Right forelimb (tissue), 1 donor: Measurements from ENCODE around the gene LILRB4.
"Not testable (repeated sequence)": the region's sequence is repeated elsewhere in the genome, so short reads cannot be mapped to it uniquely, and the experiment has no call there.

Experiments used
- DNase-seq: peaks from one replicate; pipeline ENCODE4 v3.0.0-alpha.2; 2018

Gene LILRB4

DNA sequence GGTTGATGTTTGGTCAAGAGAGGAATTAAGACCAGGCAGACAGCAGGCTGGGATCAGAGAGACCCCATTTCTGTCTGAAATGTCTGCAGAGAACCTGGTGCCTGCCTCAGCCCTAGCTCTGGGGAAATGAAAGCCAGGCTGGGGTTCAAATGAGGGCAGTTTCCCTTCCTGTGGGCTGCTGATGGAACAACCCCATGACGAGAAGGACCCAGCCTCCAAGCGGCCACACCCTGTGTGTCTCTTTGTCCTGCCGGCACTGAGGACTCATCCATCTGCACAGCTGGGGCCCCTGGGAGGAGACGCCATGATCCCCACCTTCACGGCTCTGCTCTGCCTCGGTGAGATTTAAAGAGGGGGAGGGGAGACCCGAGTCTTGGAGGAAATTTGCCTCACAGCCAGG lies at the start of gene LILRB4:
TSS of gene LILRB4 (plus strand) at position 256 of the 400 bp plus-strand sequence. CDS start at position 305, 49 bp downstream.
- no peak for DNase-seq

DNA sequence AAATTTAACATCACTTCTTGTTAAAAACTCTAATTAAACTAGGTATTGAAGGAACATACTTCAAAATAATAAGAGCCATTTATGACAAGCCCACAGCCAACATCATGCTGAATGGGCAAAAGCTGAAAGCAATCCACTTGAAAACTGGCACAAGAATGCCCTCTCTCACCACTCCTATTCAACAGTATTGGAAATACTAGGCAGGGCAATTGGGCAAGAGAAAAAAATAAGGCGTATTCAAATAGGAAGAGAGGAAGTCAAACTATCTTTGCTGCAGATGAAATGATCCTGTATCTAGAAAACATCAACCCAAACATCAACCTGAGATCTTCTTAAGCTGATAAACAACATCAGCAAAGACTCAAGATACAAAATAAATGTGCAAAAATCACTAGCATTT lies 48.1 kb upstream of the LILRB4 start:
- no peak for DNase-seq

DNA sequence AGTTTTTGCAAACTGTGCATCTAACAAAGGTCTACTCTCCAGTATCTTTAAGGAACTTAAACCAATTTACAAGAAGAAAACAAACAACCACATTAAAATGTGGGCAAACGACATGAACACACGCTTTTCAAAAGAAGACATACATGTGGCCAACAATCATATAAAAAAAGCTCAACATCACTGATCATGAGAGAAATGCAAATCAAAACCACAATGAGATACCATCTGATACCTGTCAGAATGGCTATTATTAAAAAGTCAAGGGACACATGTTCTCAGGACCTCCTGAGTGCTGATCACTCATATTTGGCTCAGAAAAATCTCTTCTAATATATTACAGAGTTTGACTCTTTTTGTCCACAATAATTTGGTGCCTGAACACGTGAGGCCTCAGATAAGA lies 46.7 kb upstream of the LILRB4 start:
- no peak for DNase-seq

DNA sequence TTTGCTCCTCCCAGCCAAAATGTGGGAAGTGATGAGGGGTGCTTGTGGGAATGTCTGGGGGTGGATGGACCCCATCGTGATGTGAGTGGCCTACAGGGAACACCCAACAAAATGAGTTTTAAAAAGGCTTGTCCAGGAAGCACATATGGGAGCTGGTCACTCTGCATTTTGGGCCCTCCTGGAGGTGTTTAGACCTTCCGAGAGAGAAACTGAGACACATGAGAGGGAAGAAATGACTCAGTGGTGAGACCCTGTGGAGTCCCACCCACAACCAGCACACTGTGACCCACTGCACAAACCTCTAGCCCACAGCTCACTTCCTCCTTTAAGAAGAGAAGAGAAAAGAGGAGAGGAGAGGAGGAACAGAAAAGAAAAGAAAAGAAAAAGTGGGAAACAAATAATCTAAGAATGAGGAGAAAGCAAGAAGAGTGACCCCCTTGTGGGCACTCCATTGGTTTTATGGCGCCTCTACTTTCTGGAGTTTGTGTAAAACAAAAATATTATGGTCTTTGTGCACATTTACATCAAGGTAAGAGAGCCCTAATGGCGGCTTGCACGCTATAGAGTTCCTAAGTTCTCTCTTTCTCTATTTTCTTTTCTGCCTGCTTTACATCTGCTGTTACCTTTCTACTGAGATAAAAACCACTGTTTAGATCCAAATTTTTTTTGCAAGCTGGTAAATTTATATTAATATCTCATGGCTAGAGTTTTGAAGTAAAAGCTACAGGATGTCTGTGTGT lies 45.8 kb upstream of the LILRB4 start:
- no peak for DNase-seq

DNA sequence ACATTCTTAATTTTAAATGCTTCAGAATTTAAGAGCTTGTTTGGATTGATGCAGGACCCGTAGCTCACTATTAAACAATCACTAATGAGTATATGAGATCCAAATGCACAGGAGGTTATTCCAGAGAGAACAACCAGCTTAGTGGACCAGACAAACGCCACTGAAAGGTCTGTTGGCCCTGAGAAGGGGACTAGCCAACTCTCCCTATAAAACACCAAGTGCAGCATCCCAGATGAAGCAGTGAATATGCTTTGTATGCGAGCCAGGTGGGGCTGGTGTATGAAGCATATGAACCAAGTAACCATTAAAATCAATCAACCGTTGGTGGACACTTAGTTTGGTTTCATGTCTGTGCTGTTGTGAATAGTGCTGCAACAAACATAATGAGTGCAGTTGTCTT lies 42.3 kb upstream of the LILRB4 start:
- no peak for DNase-seq

DNA sequence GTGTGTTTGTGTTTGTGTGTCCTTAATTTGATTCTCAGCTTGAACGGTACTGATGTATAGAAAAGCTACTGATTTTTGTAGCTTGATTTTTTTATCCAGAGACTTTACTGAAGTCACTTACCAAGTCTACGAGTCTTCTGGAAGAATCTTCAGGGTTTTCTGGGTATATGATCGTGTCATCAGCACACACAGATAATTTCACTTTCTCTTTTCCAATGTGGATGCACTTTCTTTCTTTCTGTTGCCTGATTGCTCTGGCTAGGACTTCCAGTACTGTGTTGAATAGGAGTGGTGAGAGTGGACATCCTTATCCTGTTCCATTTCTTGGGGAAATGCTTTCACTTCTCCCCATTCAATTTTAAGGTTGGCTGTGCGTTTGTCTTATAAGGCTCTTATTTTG lies 40.4 kb upstream of the LILRB4 start:
- DNase-seq, result no peak

DNA sequence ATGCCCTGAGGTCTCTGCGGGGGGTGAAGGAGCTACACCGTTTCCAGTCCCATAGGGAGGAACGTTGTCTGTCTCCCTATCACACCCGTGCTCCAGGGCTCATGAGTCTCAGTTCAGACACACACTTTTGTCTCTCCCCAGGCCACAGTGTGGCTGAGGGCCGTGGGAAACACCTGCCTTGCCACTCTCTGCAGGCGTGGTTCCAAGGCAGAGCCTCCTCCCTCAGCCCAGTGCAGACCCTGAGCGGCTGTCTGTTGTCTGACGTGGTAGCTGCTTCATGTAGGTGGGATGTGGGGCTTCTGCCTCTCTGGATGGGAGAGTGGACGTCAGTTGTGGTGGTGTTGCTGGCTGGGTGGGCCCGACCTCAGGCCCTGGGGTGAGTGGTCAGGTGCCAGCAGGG lies 38.6 kb upstream of the LILRB4 start:
- DNase-seq, result not testable (repeated sequence)

DNA sequence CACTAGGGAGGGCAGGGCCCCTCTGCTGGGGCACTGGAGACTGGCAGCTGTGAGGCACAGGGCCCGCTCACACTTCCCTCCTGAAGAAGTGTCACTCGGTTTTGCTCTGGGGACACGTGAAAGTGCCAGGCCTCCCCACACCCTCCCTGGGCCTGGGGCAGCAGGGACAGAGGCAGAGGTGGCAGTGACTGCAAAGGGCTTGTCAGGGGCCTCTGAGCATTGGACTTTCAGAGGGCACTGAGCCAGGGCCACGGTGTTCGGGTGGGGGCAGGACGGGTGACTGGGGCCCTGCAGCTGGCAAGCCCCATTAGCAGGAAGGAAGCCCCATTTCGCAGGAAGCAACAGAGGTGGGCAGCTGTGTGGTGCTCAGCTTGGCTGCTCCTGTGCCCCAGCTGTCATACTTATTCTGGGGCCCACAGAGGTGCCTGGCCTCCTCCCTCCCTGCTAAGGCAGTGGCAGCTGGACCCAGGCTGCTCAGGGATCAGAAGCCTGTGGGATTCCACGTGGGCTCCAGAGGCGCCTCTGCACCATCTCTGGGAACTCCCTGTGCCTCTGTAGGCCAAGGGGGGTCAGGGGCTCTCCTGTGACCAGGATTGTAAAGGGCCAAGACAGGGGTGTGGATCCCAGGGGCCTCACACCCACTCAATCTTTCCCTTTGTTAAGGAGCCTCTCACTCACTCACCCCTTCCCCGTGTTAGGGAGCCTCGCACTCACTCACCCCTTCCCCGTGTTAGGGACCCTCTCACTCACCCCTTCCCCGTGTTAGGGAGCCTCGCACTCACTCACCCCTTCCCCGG lies 37.7 kb upstream of the LILRB4 start:
- not testable (repeated sequence) for DNase-seq

DNA sequence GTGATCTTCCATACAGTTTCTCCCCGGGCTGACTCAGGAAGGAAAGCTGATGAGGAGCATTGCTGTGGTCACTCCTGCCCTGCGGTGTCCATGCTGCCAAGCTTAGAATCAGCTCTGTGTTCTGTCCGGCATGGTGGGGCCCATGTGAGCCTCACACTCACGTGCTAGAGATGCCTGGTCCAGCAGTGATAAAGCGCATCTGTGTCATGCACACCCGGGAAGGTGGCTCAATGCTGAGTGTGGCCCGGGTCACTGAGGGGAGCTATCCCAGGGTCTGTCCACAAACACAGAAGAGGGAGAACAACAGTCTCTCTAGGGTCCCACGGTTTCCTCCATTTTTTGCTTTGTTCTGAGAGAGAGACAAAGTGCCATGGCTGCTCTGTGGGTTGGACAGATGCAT lies 36.0 kb upstream of the LILRB4 start:
- no peak for DNase-seq

DNA sequence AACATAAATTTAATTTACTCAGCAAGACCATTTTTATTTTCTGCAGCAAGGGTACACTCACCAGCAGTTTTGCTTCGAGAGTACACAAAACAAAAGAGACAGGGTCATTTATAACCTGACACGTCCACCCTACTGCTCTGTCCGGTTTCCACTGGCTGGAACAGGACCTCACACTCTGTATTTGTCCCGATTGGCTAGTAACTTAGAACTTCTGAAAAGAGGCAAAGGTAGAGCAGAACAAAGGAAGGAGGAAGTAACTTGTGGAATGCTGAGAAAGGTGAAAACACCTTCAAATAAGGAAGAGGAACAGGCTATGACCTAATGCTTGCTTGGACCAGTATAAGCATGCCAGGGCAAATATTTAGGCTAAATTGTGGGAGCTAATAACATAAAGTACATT lies 34.9 kb upstream of the LILRB4 start:
- DNase-seq, result not testable (repeated sequence)

DNA sequence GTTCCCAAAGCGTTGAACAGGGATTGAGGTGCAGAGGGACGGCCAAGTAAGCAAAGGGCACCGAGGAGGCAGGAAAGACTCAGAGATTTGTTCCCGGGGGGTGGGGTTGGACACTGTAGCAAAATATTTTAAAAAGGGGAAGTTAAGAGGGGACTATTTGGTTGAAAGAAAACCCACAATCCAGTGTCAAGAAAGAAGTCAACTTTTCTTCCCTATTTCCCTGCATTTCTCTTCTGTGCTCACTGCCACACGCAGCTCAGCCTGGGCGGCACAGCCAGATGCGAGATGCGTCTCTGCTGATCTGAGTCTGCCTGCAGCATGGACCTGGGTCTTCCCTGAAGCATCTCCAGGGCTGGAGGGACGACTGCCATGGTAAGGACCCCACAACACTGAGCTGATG lies 32.5 kb upstream of the LILRB4 start, which contains the start of gene LILRB1:
TSS of gene LILRB1 (plus strand) at position 223 of the 400 bp plus-strand sequence. CDS start 590 bp downstream, outside the sequence.
- not testable (repeated sequence) for DNase-seq

DNA sequence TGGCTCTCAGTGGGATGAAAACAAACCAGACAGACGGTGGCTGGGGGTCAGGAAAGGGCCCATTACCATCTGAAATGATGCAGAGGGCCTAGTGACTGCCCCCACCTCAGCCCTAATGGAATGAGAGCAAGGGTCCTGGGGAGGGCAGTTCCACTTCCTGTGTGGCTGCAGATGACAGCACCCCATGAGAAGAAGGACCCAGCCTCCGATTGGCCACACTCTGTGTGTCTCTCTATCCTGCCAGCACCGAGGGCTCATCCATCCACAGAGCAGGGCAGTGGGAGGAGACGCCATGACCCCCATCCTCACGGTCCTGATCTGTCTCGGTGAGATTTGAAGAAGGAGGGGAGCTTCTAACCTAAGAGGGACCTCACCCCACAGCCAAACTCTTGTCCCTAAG lies 32.0 kb upstream of the LILRB4 start:
- no peak for DNase-seq

DNA sequence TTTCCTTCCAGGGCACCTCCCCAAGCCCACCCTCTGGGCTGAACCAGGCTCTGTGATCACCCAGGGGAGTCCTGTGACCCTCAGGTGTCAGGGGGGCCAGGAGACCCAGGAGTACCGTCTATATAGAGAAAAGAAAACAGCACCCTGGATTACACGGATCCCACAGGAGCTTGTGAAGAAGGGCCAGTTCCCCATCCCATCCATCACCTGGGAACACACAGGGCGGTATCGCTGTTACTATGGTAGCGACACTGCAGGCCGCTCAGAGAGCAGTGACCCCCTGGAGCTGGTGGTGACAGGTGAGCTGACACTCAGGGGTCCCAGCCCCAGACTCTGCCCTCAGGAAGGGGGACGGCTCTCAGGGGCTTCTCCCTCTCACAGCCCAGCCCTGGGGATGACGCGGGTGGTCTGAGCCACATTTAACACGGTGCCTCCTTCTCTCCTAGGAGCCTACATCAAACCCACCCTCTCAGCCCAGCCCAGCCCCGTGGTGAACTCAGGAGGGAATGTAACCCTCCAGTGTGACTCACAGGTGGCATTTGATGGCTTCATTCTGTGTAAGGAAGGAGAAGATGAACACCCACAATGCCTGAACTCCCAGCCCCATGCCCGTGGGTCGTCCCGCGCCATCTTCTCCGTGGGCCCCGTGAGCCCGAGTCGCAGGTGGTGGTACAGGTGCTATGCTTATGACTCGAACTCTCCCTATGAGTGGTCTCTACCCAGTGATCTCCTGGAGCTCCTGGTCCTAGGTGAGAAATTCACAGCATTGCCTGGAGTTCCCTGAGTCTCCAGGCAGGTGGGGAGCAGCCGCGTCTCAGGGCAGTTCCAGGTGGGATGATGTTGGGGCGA lies 31.1 kb upstream of the LILRB4 start:
- not testable (repeated sequence) for DNase-seq

DNA sequence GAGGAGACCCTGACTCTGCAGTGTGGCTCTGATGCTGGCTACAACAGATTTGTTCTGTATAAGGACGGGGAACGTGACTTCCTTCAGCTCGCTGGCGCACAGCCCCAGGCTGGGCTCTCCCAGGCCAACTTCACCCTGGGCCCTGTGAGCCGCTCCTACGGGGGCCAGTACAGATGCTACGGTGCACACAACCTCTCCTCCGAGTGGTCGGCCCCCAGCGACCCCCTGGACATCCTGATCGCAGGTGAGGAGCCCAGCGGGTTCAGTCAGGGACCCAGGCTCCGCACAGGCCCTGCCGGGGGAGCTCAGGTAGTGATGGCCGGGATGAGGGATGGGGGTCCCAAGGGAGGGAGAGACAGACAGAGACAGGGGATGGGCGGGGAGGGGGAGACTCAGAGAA lies 30.3 kb upstream of the LILRB4 start:
- DNase-seq, result not testable (repeated sequence)

DNA sequence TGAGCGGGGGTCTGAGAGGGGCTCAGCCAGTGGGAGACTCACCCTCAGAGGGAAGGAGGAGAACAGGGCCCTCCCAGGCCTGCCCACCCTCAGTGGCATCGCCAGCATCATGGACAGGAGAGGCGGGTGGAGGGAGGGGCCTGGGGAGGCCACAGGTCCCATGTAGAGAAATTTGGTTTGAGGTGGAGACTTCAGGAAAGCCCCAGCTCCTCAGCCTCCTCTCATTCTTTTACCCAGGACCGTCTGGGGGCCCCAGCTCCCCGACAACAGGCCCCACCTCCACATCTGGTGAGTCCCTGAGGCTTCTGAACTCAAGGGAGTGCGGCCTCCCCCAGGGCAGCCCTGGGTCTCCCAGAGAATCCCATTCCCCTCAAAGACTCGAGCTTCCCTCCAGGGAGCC lies 29.4 kb upstream of the LILRB4 start:
- no peak for DNase-seq

DNA sequence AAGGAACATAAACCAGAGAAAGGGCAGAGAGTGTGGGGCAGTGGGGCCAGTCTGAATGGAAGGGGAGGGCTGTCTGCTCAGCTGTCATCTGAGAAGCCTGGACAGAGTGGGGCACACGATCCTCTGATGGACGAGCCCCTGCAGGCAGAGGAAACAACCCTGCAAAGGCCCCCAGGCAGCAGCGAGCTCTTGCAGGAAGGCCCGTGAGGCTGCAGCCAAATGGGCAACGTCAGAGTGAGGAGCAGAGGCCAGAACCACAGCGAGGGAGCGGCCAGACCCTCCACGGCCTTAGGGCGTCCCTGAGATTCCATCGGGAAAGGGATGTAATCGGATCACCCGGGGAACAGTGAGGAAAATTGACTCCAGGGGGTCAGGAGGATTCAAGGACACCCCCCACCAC lies 26.7 kb upstream of the LILRB4 start:
- not testable (repeated sequence) for DNase-seq

DNA sequence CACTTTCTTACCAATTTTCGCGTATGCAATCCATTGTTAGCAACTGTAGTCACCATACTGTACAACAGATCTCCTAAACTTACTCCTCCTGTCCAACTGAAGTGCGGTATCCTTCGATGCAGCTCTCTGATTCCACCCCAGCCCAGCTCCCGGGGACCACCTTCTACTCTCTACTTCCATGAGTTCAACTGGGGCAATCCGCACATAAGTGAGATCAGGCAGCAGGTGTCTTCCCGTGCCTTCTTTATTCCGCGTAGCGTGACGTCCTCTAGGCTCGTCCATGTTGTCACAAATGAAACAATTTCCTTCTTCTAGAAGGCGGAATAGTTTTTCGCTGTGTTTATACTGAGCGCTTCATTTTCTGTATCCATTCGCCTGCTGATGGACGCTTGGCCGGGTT lies 24.1 kb upstream of the LILRB4 start:
- no peak for DNase-seq

DNA sequence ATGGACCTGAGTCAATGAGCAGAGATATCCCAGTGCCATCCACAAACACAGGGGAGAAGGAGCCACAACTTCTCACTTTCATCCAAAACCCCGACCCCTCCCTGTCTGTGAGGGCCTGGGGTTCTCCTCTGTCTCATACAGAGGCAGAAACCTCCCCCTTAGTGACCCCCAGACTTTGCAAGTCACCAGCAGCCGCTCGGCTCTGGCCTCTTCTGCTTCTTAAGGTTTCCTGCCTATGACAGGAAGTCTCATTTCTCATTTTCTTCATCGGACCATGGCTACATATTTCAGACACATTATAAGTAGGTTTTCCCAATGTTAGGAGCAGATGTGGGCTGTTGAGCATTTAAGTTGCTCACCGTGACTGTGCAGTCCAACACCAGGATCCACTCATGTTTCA lies 19.8 kb upstream of the LILRB4 start:
- not testable (repeated sequence) for DNase-seq

DNA sequence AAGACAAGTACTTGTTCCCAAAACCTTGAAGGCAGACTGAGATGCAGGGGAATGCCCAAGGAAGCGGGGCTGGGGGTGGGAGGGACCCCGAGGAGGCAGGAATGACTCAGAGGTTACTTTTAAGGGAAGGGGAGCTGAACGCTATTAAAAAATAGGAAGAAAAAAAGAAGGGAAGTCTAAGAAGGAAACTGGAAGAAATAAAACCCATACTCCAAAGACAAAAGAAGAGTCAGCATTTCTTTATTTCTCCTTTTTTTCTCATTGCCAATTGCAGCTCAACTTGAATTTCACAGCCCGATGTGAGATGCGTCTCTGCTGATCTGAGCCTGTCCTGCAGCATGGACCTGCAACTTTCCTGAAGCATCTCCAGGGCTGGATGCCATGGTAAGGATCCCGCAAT lies 19.2 kb upstream of the LILRB4 start:
- not testable (repeated sequence) for DNase-seq

DNA sequence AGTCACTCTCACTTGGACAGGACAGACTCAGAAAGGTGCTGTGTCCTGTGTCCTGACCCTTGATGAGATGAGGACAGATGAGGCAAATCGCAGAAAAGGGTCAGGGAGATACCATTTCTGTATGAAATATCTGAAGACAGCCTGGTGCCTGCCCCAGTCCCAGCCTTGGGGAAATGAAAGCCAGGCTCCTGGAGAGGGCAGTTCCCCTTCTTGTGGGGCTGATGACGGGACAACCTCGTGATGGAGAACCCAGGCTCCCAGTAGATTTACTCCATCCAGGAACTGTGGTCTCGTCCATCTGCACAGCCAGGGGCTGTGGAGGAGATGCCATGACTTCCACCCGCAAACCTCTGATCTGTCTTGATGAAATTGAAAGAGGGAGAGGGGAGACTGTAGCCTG lies 18.7 kb upstream of the LILRB4 start:
- no peak for DNase-seq

DNA sequence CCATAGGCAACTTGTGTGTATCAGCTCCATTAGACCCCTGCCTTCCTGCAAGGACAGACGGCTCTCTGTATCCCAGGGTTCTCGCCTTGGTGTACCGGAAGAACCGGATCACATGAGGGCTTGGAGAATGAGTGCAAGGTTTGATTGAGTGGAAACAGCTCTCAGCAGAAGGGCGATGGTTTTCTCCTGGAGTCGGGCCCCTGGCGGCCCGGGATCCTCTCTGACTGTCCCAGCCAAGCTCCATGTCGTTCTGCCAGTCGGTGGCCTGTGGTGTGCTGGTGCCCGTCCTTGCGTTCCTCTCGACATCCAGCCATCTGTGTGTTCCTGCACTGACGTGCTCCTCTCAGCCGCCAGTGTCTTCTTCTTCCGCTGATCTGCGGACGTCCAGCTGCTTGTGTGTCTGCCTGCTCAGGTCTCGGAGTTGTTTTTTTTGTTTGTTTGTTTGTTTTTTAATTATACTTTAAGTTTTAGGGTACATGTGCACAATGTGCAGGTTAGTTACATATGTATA lies 16.4 kb upstream of the LILRB4 start:
- DNase-seq, result no peak

DNA sequence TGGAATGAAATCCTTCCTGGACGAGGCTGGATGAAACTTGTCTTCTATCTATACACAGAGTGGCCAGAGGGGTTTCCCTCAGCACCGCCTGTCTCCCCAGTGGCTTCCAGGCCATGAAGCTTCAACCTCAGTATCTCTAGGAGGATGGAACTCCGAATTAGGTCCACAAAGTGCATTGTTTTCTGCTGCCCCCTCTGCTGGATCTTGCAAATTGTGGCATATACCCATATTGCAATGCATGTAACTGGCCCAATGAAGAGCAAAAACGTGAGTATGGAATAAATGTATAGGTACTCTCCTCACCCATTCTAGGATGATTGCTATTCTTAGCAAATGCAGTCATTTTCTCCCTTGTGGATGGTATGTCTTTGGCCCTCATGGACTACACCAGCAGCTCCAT lies 14.7 kb upstream of the LILRB4 start:
- DNase-seq, result no peak

DNA sequence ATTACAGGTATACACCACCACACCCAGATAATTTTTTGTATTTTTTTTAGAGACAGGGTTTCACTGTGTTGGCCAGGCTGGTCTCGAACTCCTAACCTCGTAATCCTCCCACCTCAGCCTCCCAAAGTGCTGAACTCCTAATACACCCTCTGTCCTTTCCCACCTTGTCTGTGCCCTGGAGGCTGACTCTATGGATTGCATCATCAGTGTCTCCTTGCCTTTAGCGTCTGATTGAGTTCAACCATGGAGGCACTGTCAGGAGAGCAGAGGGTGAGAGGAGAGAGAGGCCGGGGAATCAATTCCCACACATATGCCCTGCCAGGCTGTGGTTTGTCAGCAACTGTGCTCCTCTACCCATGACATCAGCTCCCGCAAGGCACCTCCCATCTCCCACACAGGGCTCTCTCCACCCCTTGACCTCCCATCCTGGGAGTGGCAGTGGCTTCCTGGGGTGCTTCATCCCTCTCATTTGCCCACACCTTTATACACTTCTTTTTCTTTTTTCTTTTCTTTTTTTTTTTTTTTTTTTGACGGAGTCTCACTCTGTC lies 12.6 kb upstream of the LILRB4 start:
- no peak for DNase-seq
